HepG2 (cell line): ENCODE data around the gene C11orf24. TPM values are rescaled to one million over a fixed set of nuclear protein-coding genes. Genes with fewer than 3 reads are reported as not detected.

ENCODE experiments used
- ATF7 ChIP-seq, 2 experiments: fragments of 450-650 bp in 1 of 2; sonication (generic) in 1 of 2; formaldehyde crosslinking in 1 of 2; IDR thresholded peaks; 2 replicates each; pipeline versions ENCODE4 v1.4.0 to v1.6.1; 2016 to 2020; ENCODE audit warnings: antibody characterized with exemption in 1 of 2, mild to moderate bottlenecking in 1 of 2, missing genetic modification reagents in 1 of 2
- DNMT1 ChIP-seq: sonication (generic); formaldehyde crosslinking; IDR thresholded peaks from 2 replicates; pipeline ENCODE4 v1.5.1; 2020; ENCODE audit warnings: mild to moderate bottlenecking, missing genetic modification reagents
- EZH2 ChIP-seq: conservative IDR thresholded peaks from 2 replicates; pipeline ENCODE4 v1.6.1; 2012; ENCODE audit warnings: mild to moderate bottlenecking, low read depth, low read length, moderate library complexity
- FOXJ3 ChIP-seq: sonication (generic); formaldehyde crosslinking; IDR thresholded peaks from 2 replicates; pipeline ENCODE4 v1.4.0; 2020; ENCODE audit warnings: missing genetic modification reagents, mild to moderate bottlenecking, borderline replicate concordance
- JDP2 ChIP-seq: sonication (generic); formaldehyde crosslinking; IDR thresholded peaks from 2 replicates; pipeline ENCODE4 v1.8.1; 2022; ENCODE audit warnings: missing genetic modification reagents, borderline replicate concordance
- KLF11 ChIP-seq: IDR thresholded peaks from 2 replicates; pipeline ENCODE4 v1.6.1; 2016; ENCODE audit warnings: missing compliant biosample characterization
- KLF6 ChIP-seq: IDR thresholded peaks from 2 replicates; pipeline ENCODE4 v1.8.0; 2016; ENCODE audit warnings: missing biosample characterization, missing genetic modification reagents
- MLLT10 ChIP-seq: sonication (generic); formaldehyde crosslinking; IDR thresholded peaks from 2 replicates; pipeline ENCODE4 v1.4.0; 2020; ENCODE audit warnings: missing genetic modification reagents
- NCOA2 ChIP-seq: sonication (generic); formaldehyde crosslinking; IDR thresholded peaks from 2 replicates; pipeline ENCODE4 v1.8.0; 2022; ENCODE audit warnings: inconsistent platforms
- PRDM4 ChIP-seq: sonication (generic); formaldehyde crosslinking; IDR thresholded peaks from 2 replicates; pipeline ENCODE4 v1.9.0; 2021; ENCODE audit warnings: missing genetic modification reagents, borderline replicate concordance
- TCF7 ChIP-seq: sonication (generic); IDR thresholded peaks from 2 replicates; pipeline ENCODE4 v1.6.1; 2016; ENCODE audit warnings: antibody characterized with exemption, low read depth
- TEAD3 ChIP-seq: optimal IDR thresholded peaks from 2 replicates; pipeline ENCODE3; 2016; ENCODE audit warnings: borderline replicate concordance
- ZFP62 ChIP-seq: sonication (generic); formaldehyde crosslinking; IDR thresholded peaks from 2 replicates; pipeline ENCODE4 v1.4.0; 2020; ENCODE audit warnings: missing genetic modification reagents
- ZNF121 ChIP-seq: sonication (generic); formaldehyde crosslinking; IDR thresholded peaks from 2 replicates; pipeline ENCODE4 v1.5.0; 2020; ENCODE audit warnings: mild to moderate bottlenecking, missing genetic modification reagents
- ZNF136 ChIP-seq: sonication (generic); formaldehyde crosslinking; IDR thresholded peaks from 2 replicates; pipeline ENCODE4 v1.8.1; 2022; ENCODE audit warnings: low read depth, mild to moderate bottlenecking, moderate library complexity, missing genetic modification reagents
- ZNF180 ChIP-seq: sonication (generic); formaldehyde crosslinking; IDR thresholded peaks from 2 replicates; pipeline ENCODE4 v1.4.0; 2020; ENCODE audit warnings: low read depth, missing genetic modification reagents, borderline replicate concordance
- ZNF234 ChIP-seq: sonication (generic); formaldehyde crosslinking; conservative IDR thresholded peaks from 2 replicates; pipeline ENCODE4 v1.5.1; 2020; ENCODE audit warnings: mild to moderate bottlenecking, missing genetic modification reagents
- ZNF282 ChIP-seq: fragments of 450-650 bp; IDR thresholded peaks from 2 replicates; pipeline ENCODE4 v1.6.1; 2018; ENCODE audit not compliant: partially characterized antibody
- ZNF407 ChIP-seq: sonication (generic); formaldehyde crosslinking; IDR thresholded peaks from one replicate; pipeline ENCODE4 v1.5.1; 2020; ENCODE audit warnings: mild to moderate bottlenecking, missing genetic modification reagents; ENCODE audit errors: not compliant biosample characterization
- polyA plus RNA-seq, 8 experiments: library from polyadenylated mRNA; depleted of rRNA in 3 of 8; stranded (reverse) in 7 of 8; unstranded in 1 of 8; fragments of >200 nt; fragmentation: Illumina TruSeq in 4 of 8; extraction: Trizol in 4 of 8; gene quantifications; 2 replicates each; pipeline versions ENCODE4 v1.2.1 to v1.2.3, GENCODE V29; 2011 to 2016; ENCODE audit warnings: low read depth in 4 of 8, missing spikeins in 1 of 8, mixed read lengths in 1 of 8; ENCODE audit not compliant: insufficient read depth in 1 of 8
- total RNA-seq, 5 experiments: library from RNA; depleted of rRNA; stranded (reverse); fragments of >200 nt; fragmentation: Illumina TruSeq; extraction: Trizol; gene quantifications; 2 replicates each; pipeline ENCODE4 v1.2.3, GENCODE V29; 2016; ENCODE audit warnings: low read depth in 1 of 5

Gene C11orf24
- total and polyA plus RNA-seq, 2 of the 13 experiments (the other 11 are each of a cell fraction or from before 2014, with no cell fraction given), result 52.9 to 55.5 TPM

GRCh38 chr11:68257477-68258362 lies 14.1 kb downstream of the C11orf24 start (continued):
- TF ChIP-seq ZNF180 (CRISPR knock-in tag) (no peak), TEAD3 (CRISPR knock-in tag) (no peak), TCF7 (no peak), ZNF282 (no peak), EZH2 (no peak), ZNF407 (CRISPR knock-in tag) (no peak), DNMT1 (CRISPR knock-in tag) (peak; percentile 78; the same call in 1 of the 2 replicates), FOXJ3 (CRISPR knock-in tag) (peak; percentile 17; the same call in 1 of the 2 replicates), KLF6 (CRISPR knock-in tag) (peak; percentile 71), NCOA2 (CRISPR knock-in tag) (0 out of 2 replicates have a peak, but pooled peaks have one; percentile 28), JDP2 (no peak), ZFP62 (CRISPR knock-in tag) (no peak), ZNF234 (CRISPR knock-in tag) (no peak), PRDM4 (CRISPR knock-in tag) (no peak), KLF11 (CRISPR knock-in tag) (peak; percentile 54; the same call in 1 of the 2 replicates), MLLT10 (CRISPR knock-in tag) (no peak), ATF7 (IDR thresholded peaks at IDR 0.05) (no peak), ATF7 (CRISPR knock-in tag; IDR thresholded peaks at IDR 0.05) (peak; percentile 47; the same call in 1 of the 2 replicates), ZNF136 (CRISPR knock-in tag) (no peak), ZNF121 (CRISPR knock-in tag) (no peak; the same call in 1 of the 2 replicates)
